Glutamatergic neuron (in vitro differentiated cells): ENCODE data around the gene NUDCD3. TPM values are rescaled to one million over a fixed set of nuclear protein-coding genes. Genes with fewer than 3 reads are reported as not detected.
A peak's percentile ranks its signal among the peaks of the same experiment; 100 is the strongest.

ENCODE experiments used
- DNase-seq: peaks from one replicate; pipeline ENCODE4 v3.0.0; 2022
- H3K27ac Mint-ChIP-seq: one replicate; pipeline ENCODE4 v1.8.0; 2020; ENCODE audit warnings: mild to moderate bottlenecking, mixed read lengths, inconsistent platforms; ENCODE audit not compliant: unreplicated experiment
- H3K27me3 Mint-ChIP-seq: one replicate; pipeline ENCODE4 v1.8.0; 2020; ENCODE audit warnings: mild to moderate bottlenecking, moderate library complexity, mixed read lengths, inconsistent platforms; ENCODE audit not compliant: unreplicated experiment
- H3K36me3 Mint-ChIP-seq: one replicate; pipeline ENCODE4 v1.8.0; 2020; ENCODE audit warnings: mild to moderate bottlenecking, mixed read lengths, inconsistent platforms; ENCODE audit not compliant: unreplicated experiment
- H3K4me1 Mint-ChIP-seq: one replicate; pipeline ENCODE4 v1.8.0; 2020; ENCODE audit warnings: mild to moderate bottlenecking, low read depth, mixed read lengths, inconsistent platforms; ENCODE audit not compliant: unreplicated experiment
- H3K4me3 Mint-ChIP-seq: one replicate; pipeline ENCODE4 v1.8.0; 2020; ENCODE audit warnings: mild to moderate bottlenecking, mixed read lengths, inconsistent platforms; ENCODE audit not compliant: unreplicated experiment
- H3K9me3 Mint-ChIP-seq: one replicate; pipeline ENCODE4 v1.8.0; 2020; ENCODE audit warnings: mild to moderate bottlenecking, moderate library complexity, mixed read lengths, inconsistent platforms; ENCODE audit not compliant: unreplicated experiment
- total RNA-seq: library from RNA; stranded (reverse); fragmentation: NEBNext Ultra II Directional; extraction: Animal tissue kit (Norgen Biotek cat#: 25700); gene quantifications from one replicate; pipeline ENCODE4 v1.2.1, GENCODE V29; 2021; ENCODE audit not compliant: unreplicated experiment
- TF ChIP-seq, protein P1 (sequence below): fragments of 200-600 bp; sonication (generic); IDR thresholded peaks from one replicate; pipeline ENCODE4 v1.5.0; 2021; ENCODE audit not compliant: partially characterized antibody, unreplicated experiment

Gene NUDCD3
- total RNA-seq, 1 donor from 2014 or later = 151 TPM

DNA sequence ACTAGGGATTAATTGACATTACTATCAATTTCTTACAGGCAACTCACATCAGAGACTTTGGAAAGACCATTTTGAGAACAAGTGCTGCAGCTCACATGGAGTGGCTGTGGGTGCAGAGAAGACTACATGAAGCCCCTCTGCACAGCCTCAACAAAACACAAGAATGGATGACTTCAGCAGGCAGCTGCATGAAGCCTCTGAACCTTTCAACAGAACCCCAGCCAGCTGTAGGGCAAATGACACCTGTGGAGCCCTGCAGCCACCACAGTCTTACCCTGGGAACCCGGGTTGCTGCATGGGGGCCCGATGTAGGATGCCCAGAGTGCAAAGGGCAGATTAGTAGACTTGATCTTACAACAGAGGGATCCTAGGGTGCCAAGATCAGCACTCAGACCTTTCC is 103.1 kb downstream of the NUDCD3 start:
- H3K9me3 Mint-ChIP-seq = peaks cover 11% of the 10 kb centered on the region
- peaks cover 18% of the 10 kb centered on the region for H3K36me3 Mint-ChIP-seq
- no peak overlapping the region for H3K27ac Mint-ChIP-seq
- DNase-seq = no peak
- H3K4me1 Mint-ChIP-seq = peaks cover 2% of the 10 kb centered on the region
- TF ChIP-seq, protein P1, sequence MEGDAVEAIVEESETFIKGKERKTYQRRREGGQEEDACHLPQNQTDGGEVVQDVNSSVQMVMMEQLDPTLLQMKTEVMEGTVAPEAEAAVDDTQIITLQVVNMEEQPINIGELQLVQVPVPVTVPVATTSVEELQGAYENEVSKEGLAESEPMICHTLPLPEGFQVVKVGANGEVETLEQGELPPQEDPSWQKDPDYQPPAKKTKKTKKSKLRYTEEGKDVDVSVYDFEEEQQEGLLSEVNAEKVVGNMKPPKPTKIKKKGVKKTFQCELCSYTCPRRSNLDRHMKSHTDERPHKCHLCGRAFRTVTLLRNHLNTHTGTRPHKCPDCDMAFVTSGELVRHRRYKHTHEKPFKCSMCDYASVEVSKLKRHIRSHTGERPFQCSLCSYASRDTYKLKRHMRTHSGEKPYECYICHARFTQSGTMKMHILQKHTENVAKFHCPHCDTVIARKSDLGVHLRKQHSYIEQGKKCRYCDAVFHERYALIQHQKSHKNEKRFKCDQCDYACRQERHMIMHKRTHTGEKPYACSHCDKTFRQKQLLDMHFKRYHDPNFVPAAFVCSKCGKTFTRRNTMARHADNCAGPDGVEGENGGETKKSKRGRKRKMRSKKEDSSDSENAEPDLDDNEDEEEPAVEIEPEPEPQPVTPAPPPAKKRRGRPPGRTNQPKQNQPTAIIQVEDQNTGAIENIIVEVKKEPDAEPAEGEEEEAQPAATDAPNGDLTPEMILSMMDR = no peak
- H3K27me3 Mint-ChIP-seq = peaks cover 13% of the 10 kb centered on the region
- H3K4me3 Mint-ChIP-seq = no peak overlapping the region

DNA sequence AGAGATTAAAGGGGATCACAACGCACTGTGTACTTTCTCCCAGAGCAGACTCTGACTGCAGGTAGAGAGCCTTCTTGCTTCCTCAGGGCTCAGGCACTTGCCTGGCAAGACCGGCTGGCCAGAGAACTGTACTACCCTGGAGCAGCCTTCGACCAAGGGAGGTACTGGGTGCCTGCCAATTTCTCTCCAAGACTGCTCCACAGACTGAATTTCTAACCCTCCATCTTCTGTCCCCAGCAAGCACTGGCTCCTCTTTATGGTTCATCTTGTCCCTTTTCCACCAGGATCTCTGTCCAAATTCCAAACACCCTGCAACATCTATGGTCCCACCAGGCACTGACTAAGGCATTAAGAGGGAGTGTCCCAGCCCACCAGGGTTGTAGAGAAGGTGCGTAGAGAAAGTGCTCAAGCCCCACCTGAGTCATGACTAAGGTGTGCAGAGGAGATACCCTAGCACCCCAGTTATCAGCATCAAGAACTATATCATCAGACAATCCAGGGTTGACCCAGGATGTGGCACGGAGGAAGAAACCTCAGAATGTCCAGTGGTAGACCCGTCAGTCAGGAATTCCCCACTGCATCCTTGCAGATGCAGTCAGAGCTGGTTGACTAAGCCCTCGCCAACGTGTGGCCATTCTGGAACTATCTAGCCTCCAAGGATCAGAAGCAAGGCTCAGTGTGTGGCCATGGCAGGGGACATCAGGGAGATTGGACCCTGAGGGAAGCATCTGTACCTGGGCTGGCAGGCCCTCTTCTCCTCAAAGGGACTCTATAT is 104.1 kb downstream of the NUDCD3 start:
- H3K27me3 Mint-ChIP-seq = peaks cover 11% of the 10 kb centered on the region
- H3K27ac Mint-ChIP-seq = no peak overlapping the region

DNA sequence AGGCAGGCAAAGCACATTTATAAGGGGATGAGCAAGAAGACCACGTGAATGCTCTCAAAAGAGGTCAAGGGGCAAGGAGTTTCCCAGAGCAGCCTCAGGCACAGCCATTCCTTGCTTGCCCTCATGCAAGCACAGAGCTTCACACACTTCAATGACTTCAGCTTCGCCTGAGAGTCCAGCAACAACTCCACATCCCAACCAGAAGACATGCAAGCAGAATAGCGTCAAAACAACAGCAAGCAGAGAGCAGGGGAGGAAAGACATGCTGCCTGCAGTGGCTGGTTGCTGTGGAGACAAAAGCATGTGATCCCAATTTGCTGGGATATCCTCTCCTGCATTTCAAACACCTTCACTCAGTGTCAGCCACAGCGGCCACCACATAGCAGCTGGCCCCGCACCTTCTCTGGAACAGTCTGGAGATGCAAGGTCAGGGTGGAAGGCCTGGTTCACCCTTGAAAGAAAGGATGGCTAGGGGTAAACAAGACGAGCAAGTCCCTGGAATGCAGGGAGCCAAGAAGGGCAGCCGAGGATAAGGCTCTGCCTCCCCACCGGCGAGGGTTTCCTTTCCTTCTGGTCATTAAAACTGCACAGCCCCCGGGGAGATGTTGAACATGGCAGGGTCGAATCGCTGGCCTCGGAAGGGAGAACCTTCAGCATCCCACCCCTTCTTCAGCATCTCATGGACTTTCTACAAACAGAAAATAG is 104.9 kb downstream of the NUDCD3 start:
- peak overlapping the region; percentile 8 for H3K4me3 Mint-ChIP-seq

More for the DNA sequence above, 104.1 kb downstream of the NUDCD3 start:
- peaks cover 2% of the 10 kb centered on the region for H3K4me1 Mint-ChIP-seq
- no peak overlapping the region for H3K4me3 Mint-ChIP-seq
- TF ChIP-seq, protein P1 = no peak
- peaks cover 11% of the 10 kb centered on the region for H3K9me3 Mint-ChIP-seq
- H3K36me3 Mint-ChIP-seq = peaks cover 18% of the 10 kb centered on the region
- DNase-seq = no peak

DNA sequence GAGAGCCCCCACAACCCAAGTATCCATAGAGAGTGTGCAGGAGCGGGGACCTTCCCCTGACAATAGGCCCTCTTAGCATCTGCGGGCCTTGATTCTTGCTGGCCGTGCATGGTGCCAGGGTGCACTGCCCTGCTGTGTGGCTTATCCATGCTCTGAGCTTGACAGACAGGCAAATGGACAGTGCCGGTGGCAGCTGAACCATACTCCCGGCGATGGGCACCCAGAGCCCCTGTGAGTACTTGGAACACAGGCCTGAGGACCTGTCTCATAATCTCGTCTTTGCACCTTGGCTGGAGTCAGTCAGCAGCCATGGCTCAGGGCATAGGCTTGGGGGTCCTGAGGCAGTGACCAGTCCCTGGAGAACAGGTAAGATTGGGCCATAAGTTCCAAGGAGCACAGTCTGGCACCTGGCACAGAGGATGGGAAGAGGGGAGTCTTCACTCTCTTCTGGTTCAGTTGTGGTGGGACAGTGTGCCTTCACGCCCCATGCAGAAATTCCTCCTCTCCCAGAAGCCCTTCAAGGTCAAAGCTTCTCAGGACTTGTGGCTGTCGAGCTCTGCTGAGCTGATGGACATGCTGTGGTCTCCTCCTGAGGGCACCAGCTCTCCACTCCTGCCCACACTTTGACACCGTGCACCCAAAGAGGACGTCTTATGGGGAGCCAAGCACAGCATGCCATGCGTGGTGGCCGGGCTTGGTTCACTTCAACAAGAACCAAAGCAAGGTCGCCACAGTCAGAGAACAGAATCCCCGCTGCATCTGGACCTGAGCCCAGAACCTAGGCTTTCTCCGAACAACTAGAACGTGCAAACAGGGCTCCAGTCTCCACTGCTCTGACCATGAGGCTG is 105.6 kb downstream of the NUDCD3 start:
- Mint-ChIP-seq H3K27ac (no peak overlapping the region), H3K27me3 (peaks cover 13% of the 10 kb centered on the region), H3K9me3 (peaks cover 9% of the 10 kb centered on the region), H3K4me3 (no peak overlapping the region), H3K4me1 (peaks cover 2% of the 10 kb centered on the region), H3K36me3 (peaks cover 14% of the 10 kb centered on the region)
- no peak for DNase-seq
- TF ChIP-seq, protein P1 = no peak

More for the DNA sequence above, 104.9 kb downstream of the NUDCD3 start:
- Mint-ChIP-seq H3K27ac (no peak overlapping the region), H3K9me3 (peaks cover 11% of the 10 kb centered on the region), H3K36me3 (peaks cover 14% of the 10 kb centered on the region), H3K4me1 (peaks cover 2% of the 10 kb centered on the region), H3K27me3 (peaks cover 11% of the 10 kb centered on the region)
- no peak for DNase-seq
- TF ChIP-seq, protein P1 = no peak
